KMS-11 (cell line): ENCODE data around the gene COIL.

ENCODE experiments used
- H2AFZ ChIP-seq: fragments of 200-600 bp; sonication (generic); 2 replicates; pipeline ENCODE4 v1.6.1; 2016; ENCODE audit warnings: antibody characterized with exemption, mixed run types, low read depth
- H3K27ac ChIP-seq: fragments of 200-600 bp; sonication (generic); 2 replicates; pipeline ENCODE4 v1.6.1; 2016; ENCODE audit warnings: mild to moderate bottlenecking, mixed run types
- H3K27me3 ChIP-seq: fragments of 200-600 bp; sonication (generic); 2 replicates; pipeline ENCODE4 v1.6.1; 2017; ENCODE audit warnings: mild to moderate bottlenecking, low read depth, mixed run types, moderate library complexity; ENCODE audit not compliant: insufficient read depth
- H3K36me3 ChIP-seq: fragments of 200-600 bp; sonication (generic); 2 replicates; pipeline ENCODE4 v1.6.1; 2017; ENCODE audit warnings: mild to moderate bottlenecking, mixed run types; ENCODE audit not compliant: insufficient read depth
- H3K4me1 ChIP-seq: fragments of 200-600 bp; sonication (generic); 2 replicates; pipeline ENCODE4 v1.6.1; 2016; ENCODE audit warnings: mild to moderate bottlenecking, low read depth, mixed run types; ENCODE audit not compliant: poor library complexity, severe bottlenecking
- H3K4me2 ChIP-seq: fragments of 200-600 bp; sonication (generic); 2 replicates; pipeline ENCODE4 v1.7.0; 2016; ENCODE audit warnings: mild to moderate bottlenecking, mixed run types
- H3K4me3 ChIP-seq: fragments of 200-600 bp; sonication (generic); IDR thresholded peaks from 2 replicates; pipeline ENCODE4 v1.6.1; 2017; ENCODE audit warnings: low read depth, low read length, mixed read lengths; ENCODE audit not compliant: insufficient read depth
- H3K79me2 ChIP-seq: fragments of 200-600 bp; sonication (generic); 2 replicates; pipeline ENCODE4 v1.6.1; 2016; ENCODE audit warnings: low read depth, mixed run types; ENCODE audit not compliant: insufficient read depth
- H3K9ac ChIP-seq: fragments of 200-600 bp; sonication (generic); 2 replicates; pipeline ENCODE4 v1.6.1; 2016; ENCODE audit warnings: mild to moderate bottlenecking, mixed run types
- H4K20me1 ChIP-seq: fragments of 200-600 bp; sonication (generic); 2 replicates; pipeline ENCODE4 v1.6.1; 2016; ENCODE audit warnings: mild to moderate bottlenecking, mixed run types; ENCODE audit not compliant: insufficient read depth
- CTCF ChIP-seq: fragments of 200-600 bp; sonication (generic); conservative IDR thresholded peaks from 2 replicates; pipeline ENCODE4 v1.6.1; 2017; ENCODE audit warnings: low read depth, mild to moderate bottlenecking, antibody characterized with exemption, low read length, moderate library complexity, mixed read lengths

The COIL gene

GRCh38 chr17:56977673-56978395, 17.0 kb upstream of the COIL start, which contains the start of gene SCPEP1:
Gene SCPEP1 (plus strand): TSS chr17:56978131. CDS start chr17:56978160, 29 bp downstream.
- Histone ChIP-seq H3K36me3 (no peaks in the 10 kb centered on the region), H4K20me1 (no peaks in the 10 kb centered on the region), H3K79me2 (peaks cover 5% of the 10 kb centered on the region; the same call in 1 of the 2 replicates), H3K4me1 (peaks cover 15% of the 10 kb centered on the region), H3K4me2 (peak within 1 kb of the TSS; percentile 85), H3K27ac (peak within 1 kb of the TSS; percentile 52), H2AFZ (peak within 1 kb of the TSS; percentile 92), H3K27me3 (no peaks in the 10 kb centered on the region), H3K4me3 (peak within 1 kb of the TSS; percentile 50), H3K9ac (peak within 1 kb of the TSS; percentile 41; the same call in 1 of the 2 replicates)
- TF ChIP-seq CTCF, result no peak

GRCh38 chr17:56976941-56977608, 16.2 kb upstream of the COIL start:
- Histone ChIP-seq H3K27ac (no peak overlapping the region), H3K36me3 (no peaks in the 10 kb centered on the region), H3K9ac (no peak overlapping the region), H3K79me2 (peaks cover 5% of the 10 kb centered on the region; the same call in 1 of the 2 replicates), H4K20me1 (no peaks in the 10 kb centered on the region), H3K4me2 (peak overlapping the region; percentile 74), H3K4me1 (peaks cover 15% of the 10 kb centered on the region), H3K27me3 (no peaks in the 10 kb centered on the region), H3K4me3 (no peak overlapping the region), H2AFZ (peak overlapping the region; percentile 92)
- TF ChIP-seq CTCF, result no peak

GRCh38 chr17:56975656-56976055, 14.8 kb upstream of the COIL start:
- Histone ChIP-seq H3K79me2 (peaks cover 5% of the 10 kb centered on the region; the same call in 1 of the 2 replicates), H2AFZ (no peak overlapping the region), H3K9ac (no peak overlapping the region), H4K20me1 (no peaks in the 10 kb centered on the region), H3K4me1 (peaks cover 15% of the 10 kb centered on the region), H3K36me3 (no peaks in the 10 kb centered on the region), H3K27ac (no peak overlapping the region), H3K4me3 (no peak overlapping the region), H3K27me3 (no peaks in the 10 kb centered on the region), H3K4me2 (no peak overlapping the region)
- TF ChIP-seq CTCF, result no peak

- Histone ChIP-seq H3K4me1 (peaks cover 6% of the 10 kb centered on the region), H2AFZ (no peak overlapping the region), H3K27ac (no peak overlapping the region), H3K27me3 (no peaks in the 10 kb centered on the region), H3K4me3 (no peak overlapping the region), H3K79me2 (no peaks in the 10 kb centered on the region), H3K4me2 (no peak overlapping the region), H4K20me1 (no peaks in the 10 kb centered on the region), H3K9ac (no peak overlapping the region), H3K36me3 (no peaks in the 10 kb centered on the region)
- TF ChIP-seq CTCF, result no peak
These were observed 13.2 kb upstream of the COIL start for GRCh38 chr17:56974055-56974454.
